Astrocyte (in vitro differentiated cells and primary cell): ENCODE measurements around the gene TMEM80.

Experiments
- EZH2 ChIP-seq: IDR thresholded peaks from 2 replicates; pipeline ENCODE4 v1.6.1; 2012; ENCODE audit warnings: mild to moderate bottlenecking, low read length, inconsistent platforms; ENCODE audit not compliant: insufficient read depth
- TF ChIP-seq, protein P1 (sequence below): IDR thresholded peaks from 2 replicates; pipeline ENCODE4 v1.5.1; 2011; ENCODE audit warnings: low read depth, mild to moderate bottlenecking, inconsistent platforms, low read length, moderate library complexity; ENCODE audit not compliant: insufficient read depth

DNA sequence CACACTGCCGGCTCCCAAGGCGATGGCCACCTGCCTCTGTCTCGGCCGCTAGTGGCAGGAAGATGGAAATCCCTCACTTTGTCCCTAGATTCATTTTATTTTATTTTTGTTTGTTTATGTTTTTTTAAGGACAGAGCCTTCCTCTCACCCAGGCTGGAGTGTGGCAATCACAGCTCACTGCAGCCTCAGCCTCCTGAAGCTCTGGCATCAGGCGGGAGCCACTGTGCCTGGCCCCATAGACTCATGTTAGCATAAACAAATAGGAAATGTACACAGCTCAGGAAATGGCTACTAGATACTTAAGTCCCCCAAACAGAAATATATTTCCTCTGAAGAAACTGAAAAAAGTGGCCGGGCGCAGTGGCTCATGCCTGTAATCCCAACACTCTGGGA, 3.5 kb downstream of the TMEM80 start:
- TF ChIP-seq, protein P1, sequence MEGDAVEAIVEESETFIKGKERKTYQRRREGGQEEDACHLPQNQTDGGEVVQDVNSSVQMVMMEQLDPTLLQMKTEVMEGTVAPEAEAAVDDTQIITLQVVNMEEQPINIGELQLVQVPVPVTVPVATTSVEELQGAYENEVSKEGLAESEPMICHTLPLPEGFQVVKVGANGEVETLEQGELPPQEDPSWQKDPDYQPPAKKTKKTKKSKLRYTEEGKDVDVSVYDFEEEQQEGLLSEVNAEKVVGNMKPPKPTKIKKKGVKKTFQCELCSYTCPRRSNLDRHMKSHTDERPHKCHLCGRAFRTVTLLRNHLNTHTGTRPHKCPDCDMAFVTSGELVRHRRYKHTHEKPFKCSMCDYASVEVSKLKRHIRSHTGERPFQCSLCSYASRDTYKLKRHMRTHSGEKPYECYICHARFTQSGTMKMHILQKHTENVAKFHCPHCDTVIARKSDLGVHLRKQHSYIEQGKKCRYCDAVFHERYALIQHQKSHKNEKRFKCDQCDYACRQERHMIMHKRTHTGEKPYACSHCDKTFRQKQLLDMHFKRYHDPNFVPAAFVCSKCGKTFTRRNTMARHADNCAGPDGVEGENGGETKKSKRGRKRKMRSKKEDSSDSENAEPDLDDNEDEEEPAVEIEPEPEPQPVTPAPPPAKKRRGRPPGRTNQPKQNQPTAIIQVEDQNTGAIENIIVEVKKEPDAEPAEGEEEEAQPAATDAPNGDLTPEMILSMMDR: no peak
- TF ChIP-seq EZH2: no peak
